Glutamatergic neuron (in vitro differentiated cells): ENCODE results near the gene ADAMTS9. TPM values are rescaled to one million over a fixed set of nuclear protein-coding genes. Genes with fewer than 3 reads are reported as not detected.

Experiments
- DNase-seq: peaks from one replicate; pipeline ENCODE4 v3.0.0; 2022
- H3K27ac Mint-ChIP-seq: one replicate; pipeline ENCODE4 v1.8.0; 2020; ENCODE audit warnings: mild to moderate bottlenecking, mixed read lengths, inconsistent platforms; ENCODE audit not compliant: unreplicated experiment
- H3K27me3 Mint-ChIP-seq: one replicate; pipeline ENCODE4 v1.8.0; 2020; ENCODE audit warnings: mild to moderate bottlenecking, moderate library complexity, mixed read lengths, inconsistent platforms; ENCODE audit not compliant: unreplicated experiment
- H3K36me3 Mint-ChIP-seq: one replicate; pipeline ENCODE4 v1.8.0; 2020; ENCODE audit warnings: mild to moderate bottlenecking, mixed read lengths, inconsistent platforms; ENCODE audit not compliant: unreplicated experiment
- H3K4me1 Mint-ChIP-seq: one replicate; pipeline ENCODE4 v1.8.0; 2020; ENCODE audit warnings: mild to moderate bottlenecking, low read depth, mixed read lengths, inconsistent platforms; ENCODE audit not compliant: unreplicated experiment
- H3K4me3 Mint-ChIP-seq: one replicate; pipeline ENCODE4 v1.8.0; 2020; ENCODE audit warnings: mild to moderate bottlenecking, mixed read lengths, inconsistent platforms; ENCODE audit not compliant: unreplicated experiment
- H3K9me3 Mint-ChIP-seq: one replicate; pipeline ENCODE4 v1.8.0; 2020; ENCODE audit warnings: mild to moderate bottlenecking, moderate library complexity, mixed read lengths, inconsistent platforms; ENCODE audit not compliant: unreplicated experiment
- CTCF ChIP-seq: fragments of 200-600 bp; sonication (generic); IDR thresholded peaks from one replicate; pipeline ENCODE4 v1.5.0; 2021; ENCODE audit not compliant: partially characterized antibody, unreplicated experiment
- total RNA-seq: library from RNA; stranded (reverse); fragmentation: NEBNext Ultra II Directional; extraction: Animal tissue kit (Norgen Biotek cat#: 25700); gene quantifications from one replicate; pipeline ENCODE4 v1.2.1, GENCODE V29; 2021; ENCODE audit not compliant: unreplicated experiment

Gene ADAMTS9
- total RNA-seq, 1 donor from 2014 or later = 2.3 TPM

DNA sequence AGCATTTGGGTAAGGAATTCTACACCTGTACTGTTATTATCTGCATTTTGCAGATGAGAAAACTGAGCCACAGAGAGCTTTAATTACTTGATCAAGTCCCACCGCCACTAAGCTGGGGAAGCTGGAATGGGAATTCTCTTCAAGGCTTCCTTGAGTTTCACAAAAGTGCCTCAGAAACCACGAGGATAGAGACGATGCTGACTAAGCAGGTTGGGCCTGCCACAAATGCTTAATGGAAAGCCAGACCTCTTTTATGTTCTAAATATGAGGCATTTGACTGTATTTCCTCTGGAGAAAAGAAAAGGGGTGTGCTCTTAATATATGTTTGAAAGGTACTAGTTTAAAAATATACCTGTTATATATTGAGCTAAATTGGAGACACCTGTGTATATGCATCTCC is 34.7 kb downstream of the ADAMTS9 start:
- Mint-ChIP-seq H3K36me3 (no peaks in the 10 kb centered on the region), H3K27me3 (no peaks in the 10 kb centered on the region), H3K4me1 (peaks cover 4% of the 10 kb centered on the region), H3K4me3 (no peak overlapping the region), H3K27ac (no peak overlapping the region), H3K9me3 (no peaks in the 10 kb centered on the region)
- no peak for DNase-seq
- no peak for TF ChIP-seq CTCF

DNA sequence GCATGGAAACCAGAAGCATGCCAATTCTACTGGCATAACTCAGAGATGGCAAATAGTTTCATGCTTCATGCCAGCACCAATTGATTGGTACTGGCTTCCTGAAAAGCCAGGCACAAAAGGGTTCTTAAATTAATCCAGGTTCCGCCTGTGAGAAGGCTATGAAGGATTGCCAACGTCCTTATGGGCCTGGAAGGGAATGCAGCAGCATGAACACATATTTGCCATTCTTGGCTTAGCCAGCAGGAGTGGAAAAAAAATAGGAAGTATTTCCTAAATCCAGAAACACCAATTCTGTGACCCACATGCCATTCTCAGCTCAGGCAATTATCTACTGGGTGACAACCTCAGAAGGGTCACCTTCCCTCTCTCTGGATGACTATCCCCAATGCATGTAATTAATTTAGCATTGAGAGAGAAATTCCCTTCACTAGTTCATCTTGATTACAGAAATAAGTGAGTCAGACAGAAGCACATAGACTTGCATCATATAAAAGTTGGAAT is 36.0 kb downstream of the ADAMTS9 start:
- DNase-seq = no peak
- Mint-ChIP-seq H3K4me1 (peaks cover 8% of the 10 kb centered on the region), H3K27ac (no peak overlapping the region)

GRCh38 chr3:64651303-64651702 is 36.5 kb downstream of the ADAMTS9 start:
- Mint-ChIP-seq H3K9me3 (no peaks in the 10 kb centered on the region), H3K4me1 (peaks cover 8% of the 10 kb centered on the region), H3K27me3 (no peaks in the 10 kb centered on the region), H3K27ac (no peak overlapping the region), H3K4me3 (no peak overlapping the region), H3K36me3 (no peaks in the 10 kb centered on the region)
- TF ChIP-seq CTCF = no peak
- DNase-seq = no peak

More for the DNA sequence above, 36.0 kb downstream of the ADAMTS9 start:
- no peak for TF ChIP-seq CTCF
- no peaks in the 10 kb centered on the region for H3K9me3 Mint-ChIP-seq
- H3K27me3 Mint-ChIP-seq = no peaks in the 10 kb centered on the region
- H3K36me3 Mint-ChIP-seq = no peaks in the 10 kb centered on the region
- no peak overlapping the region for H3K4me3 Mint-ChIP-seq

- Mint-ChIP-seq H3K4me1 (peaks cover 8% of the 10 kb centered on the region), H3K27ac (no peak overlapping the region), H3K27me3 (no peaks in the 10 kb centered on the region), H3K4me3 (no peak overlapping the region), H3K9me3 (no peaks in the 10 kb centered on the region), H3K36me3 (no peaks in the 10 kb centered on the region)
- DNase-seq = no peak
- TF ChIP-seq CTCF = no peak
Observed at GRCh38 chr3:64650715-64651114, 37.1 kb downstream of the ADAMTS9 start.

DNA sequence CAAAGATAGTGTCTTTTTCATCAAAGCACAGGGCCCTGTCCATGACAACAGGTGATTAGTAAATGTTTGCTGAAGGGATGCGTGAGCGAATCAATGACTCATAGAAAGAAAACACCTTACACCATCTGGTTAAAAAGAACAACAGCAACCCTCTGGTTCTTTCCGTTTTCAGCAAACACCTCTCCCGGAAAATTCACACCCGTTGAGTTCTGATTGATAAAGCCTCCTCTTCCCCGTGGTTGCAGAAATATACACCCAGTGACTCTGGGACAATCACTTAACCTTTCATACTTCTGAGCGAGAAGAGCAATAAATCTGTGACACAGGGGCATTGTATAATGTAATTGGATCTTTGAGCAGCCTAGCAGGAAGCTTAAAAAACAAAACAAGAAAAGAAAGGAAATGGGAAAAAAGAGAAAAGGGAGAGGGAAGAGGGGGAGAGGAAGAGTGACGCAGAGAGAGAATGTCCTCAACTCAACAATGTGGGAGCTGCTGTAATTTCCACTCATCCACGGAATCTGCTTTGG is 37.6 kb downstream of the ADAMTS9 start:
- DNase-seq = no peak
- Mint-ChIP-seq H3K9me3 (no peaks in the 10 kb centered on the region), H3K27ac (no peak overlapping the region), H3K4me3 (no peak overlapping the region), H3K27me3 (no peaks in the 10 kb centered on the region), H3K36me3 (no peaks in the 10 kb centered on the region), H3K4me1 (peaks cover 8% of the 10 kb centered on the region)
- TF ChIP-seq CTCF = no peak
